Activated T-cell treated with anti-CD3 and anti-CD28 coated beads, Interleukin-2, amount 50 U/mL, for 72 hours (primary cell): ENCODE results near the gene SERTAD1. TPM values are rescaled to one million over a fixed set of nuclear protein-coding genes. Genes with fewer than 3 reads are reported as not detected.
"Not testable (repeated sequence)": the region's sequence is repeated elsewhere in the genome, so short reads cannot be mapped to it uniquely, and the experiment has no call there.

ENCODE experiments used
- ATAC-seq, 2 donors: fragments of 150-1000 bp; cut with Tn5 transposase; replicated peaks in 1 of 2; 2 replicates each; pipeline ENCODE4 v1.10.0; 2021; ENCODE audit warnings: moderate library complexity in 2 of 2, mild to moderate bottlenecking in 1 of 2
- DNase-seq, 2 donors: peaks; one replicate each; pipeline ENCODE4 v3.0.0; 2021 to 2022; ENCODE audit warnings: mixed read lengths in 1 of 2
- H3K27ac Mint-ChIP-seq: one replicate; pipeline ENCODE4 v1.8.0; 2022; ENCODE audit warnings: mild to moderate bottlenecking, moderate library complexity, mixed read lengths
- H3K27me3 Mint-ChIP-seq: one replicate; pipeline ENCODE4 v1.8.0; 2022; ENCODE audit warnings: low read depth, mixed read lengths
- H3K36me3 Mint-ChIP-seq, 2 donors: one replicate each; pipeline ENCODE4 v1.8.0; 2022; ENCODE audit warnings: mixed read lengths in 2 of 2, mild to moderate bottlenecking in 1 of 2; ENCODE audit not compliant: insufficient read depth in 2 of 2
- H3K4me1 Mint-ChIP-seq: one replicate; pipeline ENCODE4 v1.8.0; 2022; ENCODE audit warnings: low read depth, mixed read lengths
- H3K4me3 Mint-ChIP-seq, 2 donors: one replicate each; pipeline ENCODE4 v1.8.0; 2022; ENCODE audit warnings: mild to moderate bottlenecking in 2 of 2, mixed read lengths in 2 of 2, moderate library complexity in 2 of 2
- H3K9me3 Mint-ChIP-seq, 2 donors: one replicate each; pipeline ENCODE4 v1.8.0; 2022; ENCODE audit warnings: mixed read lengths in 2 of 2
- total RNA-seq, 2 donors: library from RNA; stranded (reverse); gene quantifications; one replicate each; pipeline ENCODE4 v1.2.3, GENCODE V29; 2022

Gene SERTAD1
- 10 to 100 TPM; 12.9 to 16.9 TPM for total RNA-seq

- Mint-ChIP-seq H3K27ac (peak within 1 kb of the TSS; percentile 99), H3K4me1 (peaks cover 32% of the 10 kb centered on the region), H3K36me3 (peaks cover 6 to 9% of the 10 kb centered on the region in 2 donors), H3K27me3 (no peaks in the 10 kb centered on the region), H3K9me3 (no peaks in the 10 kb centered on the region), H3K4me3 (peak within 1 kb of the TSS; percentile 86 to 97)
- ATAC-seq: peak; percentile 83 to 85
- DNase-seq: peak; percentile 100
Observed at GRCh38 chr19:40425450-40426287, at the start of gene SERTAD1. TSS of gene SERTAD1 (minus strand) at chr19:40425992. CDS start at chr19:40423546, 2,446 bp downstream.

- no peaks in the 10 kb centered on the region for H3K36me3 Mint-ChIP-seq
- H3K4me1 Mint-ChIP-seq: no peaks in the 10 kb centered on the region
- DNase-seq: no peak
- ATAC-seq: no peak
- H3K9me3 Mint-ChIP-seq: no peaks in the 10 kb centered on the region
- H3K4me3 Mint-ChIP-seq: no peak overlapping the region
- no peak overlapping the region for H3K27ac Mint-ChIP-seq
- H3K27me3 Mint-ChIP-seq: peaks cover 6% of the 10 kb centered on the region
Observed at GRCh38 chr19:40474737-40475136, 48.9 kb upstream of the SERTAD1 start.

GRCh38 chr19:40472516-40472915 lies 46.7 kb upstream of the SERTAD1 start:
- H3K27me3 Mint-ChIP-seq: peaks cover 6% of the 10 kb centered on the region
- H3K4me1 Mint-ChIP-seq: no peaks in the 10 kb centered on the region
- ATAC-seq (no peak), DNase-seq (no peak)
- H3K9me3 Mint-ChIP-seq: no peaks in the 10 kb centered on the region
- H3K27ac Mint-ChIP-seq: no peak overlapping the region
- H3K36me3 Mint-ChIP-seq: no peaks in the 10 kb centered on the region
- H3K4me3 Mint-ChIP-seq: no peak overlapping the region

- DNase-seq (no peak), ATAC-seq (no peak)
- no peak overlapping the region for H3K27ac Mint-ChIP-seq
- no peak overlapping the region for H3K4me3 Mint-ChIP-seq
- peaks cover 4% of the 10 kb centered on the region in 2 donors for H3K36me3 Mint-ChIP-seq
- H3K4me1 Mint-ChIP-seq: peaks cover 7% of the 10 kb centered on the region
- no peaks in the 10 kb centered on the region for H3K9me3 Mint-ChIP-seq
- H3K27me3 Mint-ChIP-seq: peaks cover 13% of the 10 kb centered on the region
Observed at GRCh38 chr19:40471111-40471510, 45.3 kb upstream of the SERTAD1 start.

GRCh38 chr19:40469011-40469410 lies 43.2 kb upstream of the SERTAD1 start:
- DNase-seq (no peak), ATAC-seq (no peak)
- no peak overlapping the region for H3K27ac Mint-ChIP-seq
- peaks cover 4 to 5% of the 10 kb centered on the region in 2 donors for H3K36me3 Mint-ChIP-seq
- no peaks in the 10 kb centered on the region for H3K9me3 Mint-ChIP-seq
- peaks cover 14% of the 10 kb centered on the region for H3K27me3 Mint-ChIP-seq
- H3K4me3 Mint-ChIP-seq: peak overlapping the region in 1 of 2 donors; percentile 8
- peaks cover 25% of the 10 kb centered on the region for H3K4me1 Mint-ChIP-seq

- Mint-ChIP-seq H3K27ac (peak within 1 kb of the TSS; percentile 24), H3K4me1 (peaks cover 40% of the 10 kb centered on the region), H3K36me3 (peaks cover 4 to 5% of the 10 kb centered on the region in 2 donors), H3K4me3 (peak within 1 kb of the TSS; percentile 84 to 92), H3K27me3 (peaks cover 14% of the 10 kb centered on the region), H3K9me3 (no peaks in the 10 kb centered on the region)
- ATAC-seq (no peak), DNase-seq (no peak)
Observed at GRCh38 chr19:40466985-40467734, 41.4 kb upstream of the SERTAD1 start, which contains the start of gene SPTBN4. TSS of gene SPTBN4 (plus strand) at chr19:40467001. CDS start at chr19:40472622, 5,621 bp downstream.

GRCh38 chr19:40466219-40466984 lies 40.6 kb upstream of the SERTAD1 start:
- Mint-ChIP-seq H3K9me3 (no peaks in the 10 kb centered on the region), H3K27me3 (peaks cover 14% of the 10 kb centered on the region), H3K36me3 (peaks cover 4 to 5% of the 10 kb centered on the region in 2 donors), H3K27ac (peak overlapping the region; percentile 24), H3K4me1 (peaks cover 40% of the 10 kb centered on the region), H3K4me3 (peak overlapping the region; percentile 84 to 92)
- DNase-seq (peak; percentile 80 to 86), ATAC-seq (peak; percentile 79)

GRCh38 chr19:40465557-40466218 lies 39.9 kb upstream of the SERTAD1 start, which contains the start of gene BLVRB:
TSS of gene BLVRB (minus strand) at chr19:40465745. CDS start at chr19:40465688, 57 bp downstream.
- Mint-ChIP-seq H3K4me1 (peaks cover 47% of the 10 kb centered on the region), H3K4me3 (peak within 1 kb of the TSS; percentile 84 to 92), H3K9me3 (no peaks in the 10 kb centered on the region), H3K27me3 (peaks cover 14% of the 10 kb centered on the region), H3K27ac (peak within 1 kb of the TSS; percentile 77), H3K36me3 (peaks cover 4 to 5% of the 10 kb centered on the region in 2 donors)
- peak; percentile 100 for DNase-seq
- ATAC-seq: peak; percentile 81 to 84

- no peaks in the 10 kb centered on the region for H3K9me3 Mint-ChIP-seq
- H3K4me3 Mint-ChIP-seq: peak overlapping the region; percentile 84 to 92
- peaks cover 14% of the 10 kb centered on the region for H3K27me3 Mint-ChIP-seq
- H3K4me1 Mint-ChIP-seq: peaks cover 47% of the 10 kb centered on the region
- H3K27ac Mint-ChIP-seq: peak overlapping the region; percentile 77
- H3K36me3 Mint-ChIP-seq: peaks cover 4 to 5% of the 10 kb centered on the region in 2 donors
- ATAC-seq: peak; percentile 2 to 3
- peak; percentile 60 to 61 for DNase-seq
Observed at GRCh38 chr19:40465025-40465556, 39.3 kb upstream of the SERTAD1 start.

- ATAC-seq: no peak
- Mint-ChIP-seq H3K36me3 (peaks cover 4 to 5% of the 10 kb centered on the region in 2 donors), H3K27ac (no peak overlapping the region), H3K4me1 (peaks cover 47% of the 10 kb centered on the region), H3K9me3 (no peaks in the 10 kb centered on the region), H3K4me3 (peak overlapping the region; percentile 84 to 92), H3K27me3 (peaks cover 14% of the 10 kb centered on the region)
- peak; percentile 66 to 76 for DNase-seq
Observed at GRCh38 chr19:40464059-40465024, 38.5 kb upstream of the SERTAD1 start.

GRCh38 chr19:40463587-40464037 lies 37.8 kb upstream of the SERTAD1 start:
- H3K27ac Mint-ChIP-seq, H3K36me3 Mint-ChIP-seq, H3K9me3 Mint-ChIP-seq, ATAC-seq: not testable (repeated sequence)
- H3K27me3 Mint-ChIP-seq: peaks cover 12% of the 10 kb centered on the region
- peak overlapping the region; percentile 32 to 61 for H3K4me3 Mint-ChIP-seq
- peaks cover 47% of the 10 kb centered on the region for H3K4me1 Mint-ChIP-seq
- peak in 1 of 2 donors; percentile 12 for DNase-seq
